Measurements from ENCODE around the gene MGST2.

The MGST2 gene

GRCh38 chr4:139643042-139643895 is 22.4 kb upstream of the MGST2 start:
- no peak for DNase-seq (ENCODE audit: low spot score)
- ChIA-PET POLR2A (ENCODE audit: low non-redundant PET) (no interaction called here), CTCF (interaction anchor here (0.6 to 1.7 kb wide), 3 partner anchors 8 to 55 kb away, joined by 4 to 7 read pairs (median 5); no protein-coding TSS in a partner anchor)
- TF ChIP-seq, protein P1, sequence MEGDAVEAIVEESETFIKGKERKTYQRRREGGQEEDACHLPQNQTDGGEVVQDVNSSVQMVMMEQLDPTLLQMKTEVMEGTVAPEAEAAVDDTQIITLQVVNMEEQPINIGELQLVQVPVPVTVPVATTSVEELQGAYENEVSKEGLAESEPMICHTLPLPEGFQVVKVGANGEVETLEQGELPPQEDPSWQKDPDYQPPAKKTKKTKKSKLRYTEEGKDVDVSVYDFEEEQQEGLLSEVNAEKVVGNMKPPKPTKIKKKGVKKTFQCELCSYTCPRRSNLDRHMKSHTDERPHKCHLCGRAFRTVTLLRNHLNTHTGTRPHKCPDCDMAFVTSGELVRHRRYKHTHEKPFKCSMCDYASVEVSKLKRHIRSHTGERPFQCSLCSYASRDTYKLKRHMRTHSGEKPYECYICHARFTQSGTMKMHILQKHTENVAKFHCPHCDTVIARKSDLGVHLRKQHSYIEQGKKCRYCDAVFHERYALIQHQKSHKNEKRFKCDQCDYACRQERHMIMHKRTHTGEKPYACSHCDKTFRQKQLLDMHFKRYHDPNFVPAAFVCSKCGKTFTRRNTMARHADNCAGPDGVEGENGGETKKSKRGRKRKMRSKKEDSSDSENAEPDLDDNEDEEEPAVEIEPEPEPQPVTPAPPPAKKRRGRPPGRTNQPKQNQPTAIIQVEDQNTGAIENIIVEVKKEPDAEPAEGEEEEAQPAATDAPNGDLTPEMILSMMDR (conservative IDR thresholded peaks at IDR 0.05; ENCODE audit: low read depth), result no peak
- H3K27ac ChIP-seq, result no peak overlapping the region

- ChIA-PET POLR2A (ENCODE audit: low non-redundant PET) (interaction anchor here (0.9 kb wide), 1 partner anchor 41 kb away, joined by 3 read pairs; no protein-coding TSS in a partner anchor), CTCF (interaction anchor here (1.5 to 1.9 kb wide), 2 partner anchors 11 to 42 kb away, joined by 7 to 9 read pairs; no protein-coding TSS in a partner anchor)
- peak overlapping the region; percentile 78 for H3K27ac ChIP-seq
- TF ChIP-seq, protein P1 (conservative IDR thresholded peaks at IDR 0.05; ENCODE audit: low read depth), result no peak
- DNase-seq (ENCODE audit: low spot score), result peak; percentile 81
Measured at GRCh38 chr4:139645458-139645857, 20.2 kb upstream of the MGST2 start.

GRCh38 chr4:139647184-139647583 is 18.4 kb upstream of the MGST2 start:
- CTCF ChIA-PET, result interaction anchor here (0.6 to 1.9 kb wide), 5 partner anchors 8 to 495 kb away, joined by 3 to 7 read pairs (median 4); no protein-coding TSS in a partner anchor
- POLR2A ChIA-PET (ENCODE audit: low non-redundant PET), result no interaction called here
- TF ChIP-seq, protein P1 (conservative IDR thresholded peaks at IDR 0.05; ENCODE audit: low read depth), result no peak
- no peak overlapping the region for H3K27ac ChIP-seq
- DNase-seq (ENCODE audit: low spot score), result no peak

DNA sequence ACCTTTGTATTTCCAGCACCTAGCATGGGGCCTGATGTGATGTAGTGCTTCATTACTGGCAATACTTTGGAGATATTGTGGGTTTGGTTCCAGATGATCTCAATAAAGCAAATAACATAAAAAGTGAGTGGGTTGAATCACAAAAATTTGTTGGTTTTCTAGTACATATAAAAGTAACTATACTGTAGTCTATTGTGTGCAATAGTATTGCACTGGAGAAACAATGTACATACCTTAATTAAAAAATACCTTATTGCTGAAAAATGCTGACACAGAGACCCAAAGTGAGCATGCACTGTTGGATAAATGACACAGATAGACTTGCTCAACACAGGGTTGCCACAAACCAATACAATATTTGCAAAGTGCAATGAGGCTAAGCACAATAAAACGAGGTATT is 17.7 kb upstream of the MGST2 start:
- no peak for DNase-seq (ENCODE audit: low spot score)
- POLR2A ChIA-PET (ENCODE audit: low non-redundant PET), result no interaction called here
- CTCF ChIA-PET, result interaction anchor here (0.7 kb wide), 1 partner anchor 92 kb away, joined by 3 read pairs; no protein-coding TSS in a partner anchor
- H3K27ac ChIP-seq, result no peak overlapping the region
- TF ChIP-seq, protein P1 (conservative IDR thresholded peaks at IDR 0.05; ENCODE audit: low read depth), result no peak

DNA sequence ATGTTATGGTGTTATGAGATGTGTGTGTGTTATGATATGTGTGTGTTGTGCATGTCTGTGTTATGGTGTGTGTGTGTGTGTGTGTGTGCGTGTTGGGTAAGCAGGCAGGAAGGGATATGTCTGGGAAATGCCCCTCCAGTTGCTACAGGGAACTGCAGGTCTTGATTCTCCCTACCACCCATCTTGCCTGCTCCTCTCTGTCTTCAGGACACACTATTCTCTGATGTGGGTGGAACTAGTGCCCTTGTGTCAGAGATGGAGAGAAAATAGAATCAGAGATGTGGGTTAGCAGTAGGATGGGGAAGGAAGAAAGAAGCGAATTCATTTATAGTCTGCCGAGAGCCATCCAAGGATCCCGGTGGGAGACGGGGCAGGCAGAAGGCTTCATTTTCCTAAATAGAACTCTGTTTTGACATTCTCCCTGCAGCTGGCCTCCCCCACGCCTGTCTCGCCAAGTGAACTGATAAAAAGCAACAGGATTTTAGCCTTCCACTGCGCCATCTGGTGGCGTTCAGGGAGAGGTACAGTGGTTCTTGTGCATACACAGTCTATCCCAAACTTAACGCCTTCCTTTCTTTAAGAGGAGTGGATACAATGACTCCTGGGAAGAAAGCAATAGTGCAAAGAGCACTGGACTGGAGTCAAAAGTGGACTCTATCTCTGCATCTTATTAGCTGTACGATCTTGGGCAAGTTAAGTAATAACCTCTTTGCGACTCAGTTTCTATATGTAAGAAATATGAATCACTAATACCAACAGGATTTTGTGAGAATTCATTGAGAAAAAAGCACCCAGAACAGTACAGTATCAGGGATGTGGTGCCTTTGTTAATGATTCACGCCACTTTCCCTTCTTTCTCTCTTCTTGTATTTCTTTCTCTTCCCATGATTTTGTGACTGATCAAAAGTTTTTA is 14.1 kb upstream of the MGST2 start:
- TF ChIP-seq, protein P1 (conservative IDR thresholded peaks at IDR 0.05; ENCODE audit: low read depth), result peak; percentile 87
- CTCF ChIA-PET, result interaction anchor here (0.6 to 4.9 kb wide), 14 partner anchors 9 to 958 kb away, joined by 3 to 54 read pairs (median 4); partner anchors contain the start of gene MGST2
- peak; percentile 52 for DNase-seq (ENCODE audit: low spot score)
- no peak overlapping the region for H3K27ac ChIP-seq
- POLR2A ChIA-PET (ENCODE audit: low non-redundant PET), result no interaction called here

DNA sequence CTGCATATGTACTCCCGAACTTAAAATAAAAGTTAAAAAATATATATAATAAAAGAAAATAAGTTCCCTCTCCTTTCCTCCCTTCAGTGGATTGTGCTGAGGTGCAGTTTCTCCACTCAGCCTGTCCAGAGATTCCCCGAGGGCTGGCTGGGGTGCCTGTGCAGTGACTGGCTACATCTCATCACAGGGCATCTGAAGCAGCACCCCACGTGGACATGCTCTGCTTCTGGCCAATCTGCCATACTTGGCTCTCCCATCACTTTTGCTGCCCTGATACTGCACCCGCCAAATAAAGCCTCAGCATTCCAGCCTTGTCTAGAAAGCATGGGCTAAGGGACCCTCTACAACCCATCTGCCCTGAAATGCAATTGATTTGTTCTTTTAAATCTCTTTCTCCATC is 11.1 kb upstream of the MGST2 start:
- ChIA-PET POLR2A (ENCODE audit: low non-redundant PET) (no interaction called here), CTCF (interaction anchor here (1.0 to 1.4 kb wide), 2 partner anchors 86 to 88 kb away, joined by 3 read pairs; no protein-coding TSS in a partner anchor)
- TF ChIP-seq, protein P1 (conservative IDR thresholded peaks at IDR 0.05; ENCODE audit: low read depth), result no peak
- H3K27ac ChIP-seq, result no peak overlapping the region
- no peak for DNase-seq (ENCODE audit: low spot score)
